ENCODE measurements around the gene PRRG4. TPM values are rescaled to one million over a fixed set of nuclear protein-coding genes. Genes with fewer than 3 reads are reported as not detected.
"Not testable (repeated sequence)": the region's sequence is repeated elsewhere in the genome, so short reads cannot be mapped to it uniquely, and the experiment has no call there.

PRRG4 gene
- polyA plus RNA-seq (ENCODE audit: insufficient read length in 10 of 10) = 1 to 10 TPM in 2 of 10 donors, under 1 TPM in 8; 0.08 to 4.5 (median 0.17) TPM
- long read RNA-seq, donor 1 = 0 reads
- long read RNA-seq, donor 2 = 0 reads
- long read RNA-seq, donor 3 = 0 reads
- long read RNA-seq, donor 4 = 0 reads
- long read RNA-seq, donor 5 = 0 reads
- long read RNA-seq, donor 6 = 0 reads
- long read RNA-seq, donor 7 = 0 reads
- long read RNA-seq, donor 8 = 0 reads
- long read RNA-seq, donor 9 = 0 reads

DNA sequence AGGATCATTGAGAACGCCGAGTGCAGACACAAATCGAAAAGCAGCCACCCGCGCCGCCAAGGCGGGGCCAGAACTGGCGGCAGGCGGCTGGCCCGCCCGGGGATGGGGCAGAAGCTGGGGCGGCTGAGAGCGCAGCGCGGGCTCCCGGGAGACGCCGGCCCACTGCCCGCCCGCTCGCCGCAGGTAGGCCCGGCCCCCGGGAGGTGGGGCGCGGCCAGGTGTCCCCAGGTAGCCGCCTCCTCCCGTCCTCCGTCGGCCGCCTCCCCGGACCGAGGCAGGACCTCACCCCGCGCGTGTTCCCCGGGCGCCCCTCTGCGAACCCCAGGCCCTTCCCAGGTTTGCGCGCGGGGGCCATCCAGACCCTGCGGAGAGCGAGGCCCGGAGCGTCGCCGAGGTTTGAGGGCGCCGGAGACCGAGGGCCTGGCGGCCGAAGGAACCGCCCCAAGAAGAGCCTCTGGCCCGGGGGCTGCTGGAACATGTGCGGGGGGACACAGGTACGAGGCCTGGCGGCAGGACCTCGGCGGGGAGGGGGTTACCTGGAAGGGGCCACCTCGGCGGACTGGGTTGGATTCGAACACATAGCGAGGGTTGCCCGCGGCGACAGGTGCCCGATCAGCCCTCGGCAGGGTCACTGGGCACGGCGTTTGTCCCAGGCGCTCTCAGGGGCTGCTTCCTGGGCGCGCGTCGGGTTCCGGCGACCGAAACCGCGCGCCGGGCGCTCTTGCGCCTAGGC lies at the start of gene PRRG4:
Gene PRRG4 (plus strand): TSS at position 248 of the 733 bp plus-strand sequence. CDS start 603 bp downstream, outside the sequence.
- DNase-seq = peak in 2 of 3 donors; percentile 26 to 47

- DNase-seq = not testable (repeated sequence)
Observed at GRCh38 chr11:32780839-32781238, 48.9 kb upstream of the PRRG4 start.

DNA sequence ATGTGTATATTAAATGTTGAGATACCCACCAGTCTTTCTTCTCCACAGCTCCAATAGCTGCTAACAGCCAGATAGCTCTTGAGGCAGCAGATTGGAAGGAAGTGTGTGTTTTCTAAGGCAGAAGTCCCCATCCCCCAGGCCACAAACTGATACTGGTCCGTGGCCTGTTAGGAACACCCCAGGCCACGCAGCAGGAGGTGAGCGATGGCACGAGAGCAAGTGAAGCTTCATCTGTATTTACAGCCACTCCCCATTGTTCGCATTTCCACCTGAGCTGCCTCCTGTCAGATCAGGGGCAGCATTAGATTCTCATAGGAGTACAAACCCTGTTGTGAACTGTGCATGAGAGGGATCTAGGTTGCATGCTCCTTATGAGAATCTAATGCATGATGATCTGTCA lies 48.0 kb upstream of the PRRG4 start:
- DNase-seq = no peak

- no peak for DNase-seq
Observed at GRCh38 chr11:32785262-32785661, 44.5 kb upstream of the PRRG4 start.

- DNase-seq = no peak
Observed at GRCh38 chr11:32786811-32787210, 42.9 kb upstream of the PRRG4 start.

GRCh38 chr11:32790916-32791315 lies 38.8 kb upstream of the PRRG4 start:
- no peak for DNase-seq

GRCh38 chr11:32792111-32792947 lies 37.4 kb upstream of the PRRG4 start:
- no peak for DNase-seq

DNA sequence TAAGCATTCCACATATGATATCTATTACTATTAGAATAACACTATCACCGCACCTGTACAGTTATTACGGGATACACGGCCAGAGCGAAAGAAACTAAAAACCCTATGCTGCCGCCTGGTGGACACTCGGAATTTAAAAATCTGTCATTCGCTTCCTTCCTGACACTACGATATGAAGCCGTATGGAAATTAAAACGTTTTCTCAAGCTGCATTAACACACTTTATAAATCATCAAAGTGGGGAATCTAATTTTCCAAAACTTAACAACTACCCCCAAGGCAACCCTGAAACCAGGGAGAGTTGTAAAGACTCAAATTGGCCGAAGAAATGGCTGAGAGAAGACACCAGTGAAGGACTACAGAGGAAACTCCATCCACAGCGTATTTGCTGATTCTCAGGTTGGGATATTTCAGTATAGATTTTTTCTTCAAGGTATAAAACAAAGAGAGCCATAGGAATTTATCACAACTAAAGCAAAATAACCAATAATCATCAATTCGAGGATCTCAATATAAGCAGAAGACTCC lies 36.7 kb upstream of the PRRG4 start:
- DNase-seq = peak; percentile 25 to 69 (median 51)

DNA sequence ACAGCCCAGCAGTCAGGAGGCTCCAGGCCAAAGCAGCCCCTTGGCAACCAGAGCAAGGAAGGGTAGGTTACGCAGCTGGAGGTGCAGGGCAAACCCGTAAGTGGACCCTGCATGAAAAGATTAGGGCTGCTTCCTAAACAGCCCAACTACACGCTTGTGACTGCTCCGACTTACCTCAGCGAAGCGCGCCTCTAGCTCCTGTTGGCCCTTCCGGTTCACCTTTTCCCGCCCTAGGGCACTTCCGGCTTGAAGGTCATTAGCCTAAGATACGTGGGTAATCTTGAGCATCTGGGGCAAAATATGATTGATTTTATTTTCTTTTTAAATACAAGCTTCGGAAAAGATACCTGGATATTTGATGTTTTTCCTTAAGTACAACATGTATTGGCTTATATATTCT lies 35.3 kb upstream of the PRRG4 start, which contains the start of gene CCDC73:
Gene CCDC73 (minus strand): TSS at position 224 of the 400 bp plus-strand sequence. CDS start 34,419 bp downstream, outside the sequence.
- no peak for DNase-seq

DNA sequence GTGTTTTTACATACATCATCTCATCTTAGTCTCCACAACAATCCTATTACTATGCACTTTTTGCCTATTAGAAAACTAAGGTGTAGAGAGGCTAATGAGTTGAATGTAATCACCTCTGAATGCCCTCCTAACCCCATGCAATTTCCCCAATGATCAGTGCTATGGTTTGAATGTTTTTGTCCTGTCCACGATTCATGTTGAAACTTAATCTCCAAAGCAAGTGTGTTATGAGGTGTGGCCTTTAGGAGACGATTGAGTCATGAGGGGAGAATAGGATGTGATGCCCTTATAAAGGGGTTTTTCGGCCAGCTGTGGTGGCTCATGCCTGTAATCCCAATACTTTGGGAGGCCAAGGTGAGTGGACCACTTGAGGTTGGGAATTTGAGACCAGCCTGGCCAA lies 33.3 kb upstream of the PRRG4 start:
- no peak for DNase-seq

- peak; percentile 21 to 79 (median 60) for DNase-seq
Observed at GRCh38 chr11:32809313-32809712, 20.4 kb upstream of the PRRG4 start.

DNA sequence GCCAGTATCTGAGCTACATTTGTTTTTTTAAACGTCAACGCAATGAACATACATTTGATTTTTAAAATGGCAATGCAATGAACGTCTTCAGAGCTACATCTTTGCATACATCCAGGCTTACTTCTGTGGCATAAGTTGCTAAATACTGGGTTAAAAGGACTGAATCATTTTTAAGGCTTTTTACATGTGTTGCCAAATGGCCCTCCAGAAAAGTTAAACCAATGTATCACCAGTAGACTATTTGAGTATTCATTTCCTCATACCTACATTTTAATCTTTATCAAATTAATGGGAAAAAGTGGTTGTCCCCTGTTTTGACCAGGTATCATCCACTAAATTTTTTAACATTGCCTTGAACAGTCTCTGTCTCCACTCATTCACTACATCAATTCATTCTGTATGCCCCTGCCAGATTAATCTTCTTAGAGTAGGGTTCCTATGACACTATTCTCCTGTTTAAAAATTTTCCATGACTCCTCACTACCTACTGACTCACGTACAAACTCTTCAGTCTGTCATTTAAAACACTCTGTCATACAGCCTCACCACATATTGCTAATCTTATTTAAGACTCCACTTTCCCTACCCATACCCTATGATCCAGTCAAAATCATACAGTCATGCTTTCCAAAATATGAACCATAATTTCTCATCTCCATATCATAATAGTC lies 12.4 kb upstream of the PRRG4 start:
- DNase-seq = no peak

DNA sequence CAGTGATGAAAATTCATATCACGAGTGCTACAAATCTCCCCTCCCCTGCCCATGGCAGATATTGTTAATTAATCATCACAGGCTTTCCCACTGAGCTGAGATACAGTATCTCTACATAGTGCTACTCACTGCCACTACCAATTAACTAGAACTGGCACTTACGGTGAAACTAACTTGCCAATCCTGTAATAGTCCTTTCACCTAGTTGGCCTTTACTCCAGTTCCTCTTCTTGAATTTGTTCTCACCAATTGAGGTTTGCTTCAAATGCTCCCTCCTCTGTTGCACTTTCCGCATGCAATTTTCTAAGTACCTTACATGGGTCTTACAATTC lies 11.9 kb upstream of the PRRG4 start:
- no peak for DNase-seq

DNA sequence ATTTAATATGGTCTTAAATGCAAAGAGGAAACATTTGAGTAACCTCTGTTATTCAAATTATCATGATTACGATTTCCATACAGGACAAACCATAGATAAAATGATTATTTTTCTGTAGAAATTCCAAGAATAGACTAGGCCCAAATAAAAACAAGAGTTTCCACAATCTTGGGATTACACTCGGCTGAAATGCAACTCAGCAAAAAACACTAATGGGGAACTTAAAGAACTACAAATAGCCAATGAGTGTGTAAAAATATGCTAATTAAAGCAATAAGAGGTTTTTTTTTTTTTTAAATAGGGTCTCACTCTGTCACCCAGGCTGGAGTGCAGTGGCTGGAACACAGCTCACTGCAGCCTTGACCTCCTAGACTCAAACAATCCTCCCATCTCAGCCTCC lies 10.5 kb upstream of the PRRG4 start:
- DNase-seq = no peak

- no peak for DNase-seq
Observed at GRCh38 chr11:32820497-32820896, 9.2 kb upstream of the PRRG4 start.

DNA sequence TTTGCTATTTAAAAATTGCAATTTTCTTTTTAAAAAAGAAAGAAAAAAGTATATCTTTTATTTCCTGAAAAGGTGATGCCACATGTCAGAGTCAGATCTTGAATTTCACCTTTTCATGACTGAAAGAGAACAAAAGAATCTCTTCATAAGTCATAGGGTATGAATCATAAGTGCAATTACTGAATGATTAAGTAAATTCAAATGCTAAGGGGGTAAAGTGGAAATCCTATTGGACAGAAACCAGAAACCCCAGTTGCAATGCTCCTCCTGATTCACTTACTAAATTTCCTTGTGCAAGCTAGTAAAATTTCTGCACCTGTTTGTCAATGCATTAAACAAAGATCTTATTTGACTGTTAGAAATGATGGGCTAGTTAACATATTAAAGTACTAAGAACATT lies 8.2 kb upstream of the PRRG4 start:
- DNase-seq = no peak

GRCh38 chr11:32821917-32822560 lies 7.7 kb upstream of the PRRG4 start:
- no peak for DNase-seq

GRCh38 chr11:32823617-32824016 lies 6.1 kb upstream of the PRRG4 start:
- not testable (repeated sequence) for DNase-seq

DNA sequence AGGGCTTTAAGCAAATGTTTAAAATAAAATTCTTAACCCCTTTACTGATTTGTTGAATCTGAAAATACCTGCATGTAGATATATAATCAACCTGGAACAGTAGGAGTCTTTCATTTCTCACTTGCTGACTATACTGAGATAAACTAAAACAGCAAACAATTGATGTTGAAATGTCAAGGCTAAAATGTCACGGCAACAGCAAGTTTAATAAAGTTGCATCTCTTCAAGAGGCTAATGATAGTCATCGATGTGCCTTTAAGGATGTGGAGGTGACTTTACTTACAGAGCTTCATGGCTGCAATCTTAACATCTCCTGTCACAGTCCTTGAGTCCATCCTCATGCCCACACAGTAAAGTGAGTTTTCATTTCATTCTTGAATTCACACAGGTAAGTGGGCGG lies 3.6 kb upstream of the PRRG4 start:
- DNase-seq = no peak

- DNase-seq = no peak
Observed at GRCh38 chr11:32827276-32827675, 2.5 kb upstream of the PRRG4 start.

GRCh38 chr11:32829157-32829679 lies 509 bp upstream of the PRRG4 start:
- DNase-seq = peak in 1 of 3 donors; percentile 62

Measured in muscle of back (tissue), 13 donors.